HFFc6 (cell line): ENCODE measurements around the gene GSTM2. TPM values are rescaled to one million over a fixed set of nuclear protein-coding genes. Genes with fewer than 3 reads are reported as not detected.

Experiments
- DNase-seq: peaks from one replicate; pipeline ENCODE4 v3.0.0-alpha.2; 2018
- H3K27ac Mint-ChIP-seq: 2 replicates; pipeline ENCODE4 v1.8.0; 2020; ENCODE audit warnings: mild to moderate bottlenecking, mixed read lengths
- H3K27me3 Mint-ChIP-seq: 2 replicates; pipeline ENCODE4 v1.8.0; 2021; ENCODE audit warnings: mild to moderate bottlenecking, moderate library complexity, mixed read lengths; ENCODE audit not compliant: insufficient read depth
- H3K36me3 Mint-ChIP-seq: 2 replicates; pipeline ENCODE4 v1.8.0; 2021; ENCODE audit warnings: low read depth, mixed read lengths
- H3K4me1 Mint-ChIP-seq: 2 replicates; pipeline ENCODE4 v1.8.0; 2020; ENCODE audit warnings: low read depth, mixed read lengths
- H3K4me3 Mint-ChIP-seq: 2 replicates; pipeline ENCODE4 v1.8.0; 2020; ENCODE audit warnings: mild to moderate bottlenecking, moderate library complexity, mixed read lengths
- H3K9me3 Mint-ChIP-seq: 2 replicates; pipeline ENCODE4 v1.8.0; 2020; ENCODE audit warnings: mild to moderate bottlenecking, mixed read lengths
- CTCF ChIP-seq: fragments of 200-600 bp; sonication (generic); IDR thresholded peaks from 2 replicates; pipeline ENCODE4 v1.5.0; 2021; ENCODE audit warnings: antibody characterized with exemption, mild to moderate bottlenecking
- total RNA-seq, 6 experiments: library from RNA; stranded (reverse); fragmentation: NEBNext Ultra II Directional; extraction: Animal tissue kit (Norgen Biotek cat#: 25700); gene quantifications; 2 replicates in 1 of 6; 3 replicates in 5 of 6; pipeline ENCODE4 v1.2.3, GENCODE V29; 2021

The GSTM2 gene
- total RNA-seq, 6 experiments from 2014 or later: 32.4 to 53.4 (median 46.1) TPM

- Mint-ChIP-seq H3K27me3 (peaks cover 4% of the 10 kb centered on the region; the same call in 1 of the 2 replicates), H3K27ac (no peak overlapping the region), H3K9me3 (no peaks in the 10 kb centered on the region), H3K4me3 (no peak overlapping the region), H3K4me1 (peaks cover 33% of the 10 kb centered on the region), H3K36me3 (no peaks in the 10 kb centered on the region)
- no peak for DNase-seq
- TF ChIP-seq CTCF: no peak
These were observed 49.9 kb downstream of the GSTM2 start for GRCh38 chr1:109717729-109718128.

GRCh38 chr1:109718495-109718894, 50.6 kb downstream of the GSTM2 start:
- no peaks in the 10 kb centered on the region for H3K9me3 Mint-ChIP-seq
- no peak overlapping the region; the same call in 1 of the 2 replicates for H3K4me3 Mint-ChIP-seq
- peaks cover 41% of the 10 kb centered on the region for H3K4me1 Mint-ChIP-seq
- TF ChIP-seq CTCF: peak; percentile 48; the same call in 1 of the 2 replicates
- peak overlapping the region; percentile 85 for H3K27ac Mint-ChIP-seq
- H3K36me3 Mint-ChIP-seq: no peaks in the 10 kb centered on the region
- peak; percentile 47 for DNase-seq
- peaks cover 4% of the 10 kb centered on the region; the same call in 1 of the 2 replicates for H3K27me3 Mint-ChIP-seq

- H3K4me3 Mint-ChIP-seq: peak overlapping the region; percentile 42; the same call in 1 of the 2 replicates
- peak overlapping the region; percentile 85 for H3K27ac Mint-ChIP-seq
- H3K4me1 Mint-ChIP-seq: peaks cover 45% of the 10 kb centered on the region
- peaks cover 4% of the 10 kb centered on the region; the same call in 1 of the 2 replicates for H3K27me3 Mint-ChIP-seq
- no peaks in the 10 kb centered on the region for H3K9me3 Mint-ChIP-seq
- peak; percentile 58 for DNase-seq
- H3K36me3 Mint-ChIP-seq: no peaks in the 10 kb centered on the region
- no peak for TF ChIP-seq CTCF
These were observed 51.5 kb downstream of the GSTM2 start for GRCh38 chr1:109719337-109719837.

GRCh38 chr1:109721042-109721441, 53.2 kb downstream of the GSTM2 start:
- H3K4me3 Mint-ChIP-seq: no peak overlapping the region
- DNase-seq: no peak
- no peak overlapping the region for H3K27ac Mint-ChIP-seq
- H3K27me3 Mint-ChIP-seq: no peaks in the 10 kb centered on the region; the same call in 1 of the 2 replicates
- H3K4me1 Mint-ChIP-seq: peaks cover 52% of the 10 kb centered on the region
- TF ChIP-seq CTCF: no peak
- no peaks in the 10 kb centered on the region for H3K9me3 Mint-ChIP-seq
- H3K36me3 Mint-ChIP-seq: no peaks in the 10 kb centered on the region

GRCh38 chr1:109721971-109722370, 54.1 kb downstream of the GSTM2 start:
- no peak for DNase-seq
- Mint-ChIP-seq H3K4me1 (peaks cover 54% of the 10 kb centered on the region), H3K36me3 (0 out of 2 replicates have a peak, but pooled peaks cover 3% of the 10 kb centered on the region), H3K9me3 (no peaks in the 10 kb centered on the region), H3K27me3 (no peaks in the 10 kb centered on the region; the same call in 1 of the 2 replicates), H3K4me3 (no peak overlapping the region), H3K27ac (no peak overlapping the region)
- TF ChIP-seq CTCF: no peak
